IMR-90 (cell line): ENCODE results near the gene KNTC1. TPM values are rescaled to one million over a fixed set of nuclear protein-coding genes. Genes with fewer than 3 reads are reported as not detected.

Experiments
- ATAC-seq: fragments of 200-7000 bp; cut with Tn5 transposase; 2 replicates; pipeline ENCODE4 v1.9.1; 2020; ENCODE audit warnings: low read depth, mild to moderate bottlenecking, moderate library complexity
- BruUV-seq: library from RNA; stranded (reverse); fragments of 400-500 nt; replicated peaks from 2 replicates; lab custom pipeline; 2021; lab: Mats Ljungman, UMichigan
- CTCF ChIA-PET: fragments of 300-600 bp; formaldehyde crosslinking; extraction: SDS; loops from one replicate; lab custom pipeline; 2021; ENCODE audit warnings: antibody characterized with exemption; lab: Yijun Ruan, JAX
- POLR2A ChIA-PET: fragments of 300-600 bp; sonication (Branson Sonifier 250); formaldehyde crosslinking; loops from one replicate; lab custom pipeline; 2022; ENCODE audit warnings: antibody characterized with exemption; ENCODE audit not compliant: unreplicated experiment; lab: Charles Lee
- DNase-seq: peaks from one replicate; pipeline ENCODE4 v3.0.0; 2013
- H2AFZ ChIP-seq: replicated peaks from 2 replicates; pipeline ENCODE3; 2013; ENCODE audit warnings: low read length, mild to moderate bottlenecking; ENCODE audit not compliant: poor library complexity
- H2AK5ac ChIP-seq: 2 replicates; pipeline ENCODE4 v1.6.1; 2013; ENCODE audit warnings: low read depth, low read length, inconsistent platforms
- H2AK9ac ChIP-seq: replicated peaks from 2 replicates; pipeline ENCODE3; 2013; ENCODE audit warnings: mild to moderate bottlenecking, low read depth, low read length, moderate library complexity; ENCODE audit not compliant: poor library complexity
- H2BK120ac ChIP-seq: 2 replicates; pipeline ENCODE4 v1.6.1; 2013; ENCODE audit warnings: low read depth, low read length, inconsistent platforms
- H2BK15ac ChIP-seq: 3 replicates; pipeline ENCODE4 v1.6.1; 2013; ENCODE audit warnings: low read depth, low read length, inconsistent platforms
- H2BK20ac ChIP-seq: 2 replicates; pipeline ENCODE4 v1.6.1; 2013; ENCODE audit warnings: low read depth, mild to moderate bottlenecking, inconsistent platforms, low read length, moderate library complexity
- H2BK5ac ChIP-seq: 2 replicates; pipeline ENCODE4 v1.6.1; 2013; ENCODE audit warnings: mild to moderate bottlenecking, low read depth, low read length, inconsistent platforms; ENCODE audit not compliant: poor library complexity, severe bottlenecking
- H3K14ac ChIP-seq: replicated peaks from 2 replicates; pipeline ENCODE4 v1.6.1; 2013; ENCODE audit warnings: low read depth, low read length, inconsistent platforms
- H3K18ac ChIP-seq: 2 replicates; pipeline ENCODE4 v1.6.1; 2013; ENCODE audit warnings: low read depth, low read length, control low read depth
- H3K23ac ChIP-seq: 2 replicates; pipeline ENCODE4 v1.6.1; 2013; ENCODE audit warnings: low read depth, low read length, inconsistent platforms
- H3K27ac ChIP-seq: 2 replicates; pipeline ENCODE4 v1.5.1; 2013; ENCODE audit warnings: mild to moderate bottlenecking, control low read depth, low read length; ENCODE audit not compliant: insufficient read depth
- H3K27me3 ChIP-seq: 2 replicates; pipeline ENCODE4 v1.6.1; 2013; ENCODE audit warnings: low read length; ENCODE audit not compliant: control insufficient read depth, insufficient read depth
- H3K36me3 ChIP-seq: 2 replicates; pipeline ENCODE4 v1.6.1; 2013; ENCODE audit warnings: low read length, mixed read lengths; ENCODE audit not compliant: control insufficient read depth, insufficient read depth
- H3K4ac ChIP-seq: 2 replicates; pipeline ENCODE4 v1.6.1; 2013; ENCODE audit warnings: low read depth, low read length, inconsistent platforms
- H3K4me1 ChIP-seq: 2 replicates; pipeline ENCODE4 v1.6.1; 2013; ENCODE audit warnings: low read length, mixed read lengths; ENCODE audit not compliant: control insufficient read depth, insufficient read depth
- H3K4me2 ChIP-seq: 2 replicates; pipeline ENCODE4 v1.6.1; 2013; ENCODE audit warnings: low read depth, mild to moderate bottlenecking, control low read depth, low read length, moderate library complexity
- H3K4me3 ChIP-seq: 2 replicates; pipeline ENCODE4 v1.5.1; 2013; ENCODE audit warnings: low read depth, mild to moderate bottlenecking, control low read depth, low read length, moderate library complexity; ENCODE audit not compliant: insufficient read depth
- H3K56ac ChIP-seq: 2 replicates; pipeline ENCODE4 v1.6.1; 2013; ENCODE audit warnings: low read length, inconsistent platforms; ENCODE audit not compliant: insufficient read depth; ENCODE audit errors: extremely low read depth
- H3K79me1 ChIP-seq, 2 experiments: 2 replicates each; pipeline ENCODE4 v1.6.1; 2013; ENCODE audit warnings: low read length in 2 of 2, inconsistent platforms in 1 of 2, low read depth in 1 of 2
- H3K9ac ChIP-seq: 2 replicates; pipeline ENCODE4 v1.6.1; 2013; ENCODE audit warnings: low read depth, low read length, control low read depth
- H3K9me1 ChIP-seq: 2 replicates; pipeline ENCODE4 v1.6.1; 2013; ENCODE audit warnings: low read length, inconsistent platforms; ENCODE audit not compliant: insufficient read depth
- H3K9me3 ChIP-seq: 2 replicates; pipeline ENCODE4 v1.6.1; 2013; ENCODE audit warnings: low read length; ENCODE audit not compliant: control insufficient read depth, insufficient read depth
- H4K20me1 ChIP-seq: 2 replicates; pipeline ENCODE4 v1.6.1; 2013; ENCODE audit warnings: low read length, inconsistent platforms; ENCODE audit not compliant: insufficient read depth
- H4K5ac ChIP-seq: 2 replicates; pipeline ENCODE4 v1.6.1; 2013; ENCODE audit warnings: mild to moderate bottlenecking, low read depth, low read length, control low read depth
- H4K8ac ChIP-seq, 2 experiments: 2 replicates each; pipeline ENCODE4 v1.6.1; 2013; ENCODE audit warnings: low read depth in 2 of 2, low read length in 2 of 2, control low read depth in 1 of 2, inconsistent platforms in 1 of 2
- H4K91ac ChIP-seq: 2 replicates; pipeline ENCODE4 v1.6.1; 2013; ENCODE audit warnings: low read depth, low read length, inconsistent platforms; ENCODE audit not compliant: insufficient read depth
- BHLHE40 ChIP-seq: fragments of 150-350 bp; IDR thresholded peaks from 2 replicates; pipeline ENCODE4 v1.6.1; 2016; ENCODE audit warnings: mild to moderate bottlenecking, low read depth, low read length
- CEBPB ChIP-seq: IDR thresholded peaks from 2 replicates; pipeline ENCODE4 v1.6.1; 2012; ENCODE audit warnings: low read depth, low read length, improper control_type of control experiment
- CHD1 ChIP-seq: IDR thresholded peaks from 2 replicates; pipeline ENCODE4 v1.6.1; 2012; ENCODE audit warnings: low read depth, low read length, improper control_type of control experiment
- CTCF ChIP-seq: conservative IDR thresholded peaks from 2 replicates; pipeline ENCODE4 v1.5.1; 2012; ENCODE audit warnings: mild to moderate bottlenecking, low read depth, low read length, improper control_type of control experiment
- ELK1 ChIP-seq: fragments of 150-350 bp; IDR thresholded peaks from 2 replicates; pipeline ENCODE4 v1.6.1; 2016; ENCODE audit warnings: low read depth, mild to moderate bottlenecking, low read length, moderate library complexity, borderline replicate concordance
- FOS ChIP-seq: fragments of 150-350 bp; IDR thresholded peaks from 2 replicates; pipeline ENCODE4 v1.6.1; 2016; ENCODE audit warnings: low read depth, low read length
- MAZ ChIP-seq: IDR thresholded peaks from 2 replicates; pipeline ENCODE4 v1.6.1; 2012; ENCODE audit warnings: low read depth, mild to moderate bottlenecking, low read length, improper control_type of control experiment, moderate library complexity, borderline replicate concordance
- MXI1 ChIP-seq: IDR thresholded peaks from 2 replicates; pipeline ENCODE4 v1.6.1; 2012; ENCODE audit warnings: low read depth, mild to moderate bottlenecking, low read length, moderate library complexity, borderline replicate concordance
- POLR2A ChIP-seq: IDR thresholded peaks from 2 replicates; pipeline ENCODE4 v1.6.1; 2012; ENCODE audit warnings: mild to moderate bottlenecking, low read depth, low read length
- RAD21 ChIP-seq: IDR thresholded peaks from 2 replicates; pipeline ENCODE4 v1.6.1; 2012; ENCODE audit warnings: low read length, improper control_type of control experiment
- RCOR1 ChIP-seq: IDR thresholded peaks from 2 replicates; pipeline ENCODE4 v1.6.1; 2012; ENCODE audit warnings: mild to moderate bottlenecking, low read length, improper control_type of control experiment; ENCODE audit not compliant: insufficient replicate concordance
- RFX5 ChIP-seq: IDR thresholded peaks from 2 replicates; pipeline ENCODE4 v1.8.0; 2012; ENCODE audit warnings: low read depth, mild to moderate bottlenecking, low read length, moderate library complexity
- SMC3 ChIP-seq: fragments of 150-350 bp; IDR thresholded peaks from 2 replicates; pipeline ENCODE4 v1.6.1; 2016; ENCODE audit warnings: low read depth, mild to moderate bottlenecking, antibody characterized with exemption, low read length, moderate library complexity
- USF2 ChIP-seq: fragments of 150-350 bp; IDR thresholded peaks from 2 replicates; pipeline ENCODE4 v1.6.1; 2017; ENCODE audit warnings: mild to moderate bottlenecking, antibody characterized with exemption, low read length, low read depth
- WGBS, 2 experiments: methylation state at CpG; one replicate each; pipeline versions ENCODE4 v1.1.5 to v1.1.7; 2013; ENCODE audit warnings: missing lambda C conversion rate in 2 of 2; ENCODE audit not compliant: insufficient read length in 1 of 2; ENCODE audit errors: extremely low coverage in 2 of 2; 5-methylcytosine and 5-hydroxymethylcytosine counted together
- dilution Hi-C: fragments of 300-500 bp; cut with HindIII; formaldehyde crosslinking; loops from one replicate; pipeline ENCODE4 v1.14.3; 2018; ENCODE audit warnings: low sequenced_read_pairs; ENCODE audit not compliant: unreplicated experiment
- in situ Hi-C: fragments of 300-500 bp; cut with MboI; formaldehyde crosslinking; loops from 3 replicates; pipeline ENCODE4 v1.14.3; 2019; ENCODE audit warnings: low sequenced_read_pairs, inconsistent platforms, mixed read lengths
- intact Hi-C: fragments of 100-400 bp; cut with micrococcal nuclease; formaldehyde crosslinking; loops from 2 replicates; pipeline ENCODE4 v1.10.0; 2022
- polyA plus RNA-seq, 3 experiments: library from polyadenylated mRNA; depleted of rRNA; stranded (reverse); fragments of >200 nt; gene quantifications; 2 replicates each; pipeline ENCODE4 v1.2.3, GENCODE V29; 2012; ENCODE audit warnings: low replicate concordance in 1 of 3
- total RNA-seq: library from RNA; depleted of rRNA; stranded (reverse); fragments of >200 nt; gene quantifications from 2 replicates; pipeline ENCODE4 v1.2.3, GENCODE V29; 2012

The KNTC1 gene
- total and polyA plus RNA-seq, 2 of the 4 experiments (the other 2 are of a cell fraction) = 16.6 to 23.7 TPM

- H3K4ac ChIP-seq = peak overlapping the region; percentile 59; the same call in 1 of the 2 replicates
- peak overlapping the region; percentile 5 for H2AFZ ChIP-seq
- H4K91ac ChIP-seq = no peak overlapping the region
- peak overlapping the region; percentile 54 for H2BK5ac ChIP-seq
- no peaks in the 10 kb centered on the region for H3K9me3 ChIP-seq
- no peak overlapping the region for H3K23ac ChIP-seq
- peaks cover 7% of the 10 kb centered on the region; the same call in 1 of the 2 replicates for H3K9me1 ChIP-seq
- no TSS peak for BruUV-seq
- H3K27ac ChIP-seq = no peak overlapping the region
- ChIA-PET POLR2A (no interaction called here), CTCF (interaction anchor here (1.2 kb wide), 1 partner anchor 9 kb away, joined by 5 read pairs; no protein-coding TSS in a partner anchor)
- no peak overlapping the region for H3K9ac ChIP-seq
- DNase-seq (peak; percentile 88), ATAC-seq (peak; percentile 46)
- H3K14ac ChIP-seq = 0 out of 2 replicates have a peak overlapping the region, but pooled peaks have one; percentile 13
- H2AK5ac ChIP-seq = no peak overlapping the region
- dilution Hi-C loops = no loop called here
- H3K4me3 ChIP-seq = no peak overlapping the region
- no peak overlapping the region for H3K4me2 ChIP-seq
- H3K4me1 ChIP-seq = no peaks in the 10 kb centered on the region
- no peak overlapping the region for H3K56ac ChIP-seq
- in situ Hi-C loops = loop anchor here (25.0 kb wide), 1 partner anchor 316 kb away; the partner anchor contains the start of gene ABCB9
- H3K27me3 ChIP-seq = no peaks in the 10 kb centered on the region
- no peak overlapping the region for H4K5ac ChIP-seq
- H3K36me3 ChIP-seq = no peaks in the 10 kb centered on the region
- peak overlapping the region; percentile 78; the same call in 1 of the 3 replicates for H2BK15ac ChIP-seq
- peak overlapping the region; percentile 51 for H2BK20ac ChIP-seq
- H2BK120ac ChIP-seq = peak overlapping the region; percentile 45
- no peaks in the 10 kb centered on the region for H4K20me1 ChIP-seq
- intact Hi-C loops = no loop called here
- 0% methylated on average over 1 of the region's 8 CpGs; no CpG with 5 or more reads in 1 of the 2 experiments for WGBS, 2 experiments
- H3K18ac ChIP-seq = no peak overlapping the region
- peak overlapping the region in 1 of 2 experiments; percentile 50; a peak in 1 of 4 replicates for H4K8ac ChIP-seq
- H2AK9ac ChIP-seq = peak overlapping the region; percentile 4
- H3K79me1 ChIP-seq = no peaks in the 10 kb centered on the region
- TF ChIP-seq POLR2A (no peak), RAD21 (no peak), CHD1 (no peak), CEBPB (peak; percentile 90), RFX5 (no peak), CTCF (no peak), USF2 (peak; percentile 65), MXI1 (peak; percentile 91), ELK1 (no peak), MAZ (no peak), FOS (peak; percentile 86), RCOR1 (no peak), BHLHE40 (peak; percentile 89), SMC3 (no peak)
Observed at GRCh38 chr12:122646517-122647217, 119.6 kb downstream of the KNTC1 start.
